GM19324 (cell line): Measurements from ENCODE around the gene BABAM2.
"Not testable (repeated sequence)": the region's sequence is repeated elsewhere in the genome, so short reads cannot be mapped to it uniquely, and the experiment has no call there.

ENCODE experiments used
- ATAC-seq: cut with Tn5 transposase; IDR thresholded peaks from one replicate; pipeline ENCODE4 v1.9.1; 2021; ENCODE audit warnings: mild to moderate bottlenecking, moderate library complexity; ENCODE audit not compliant: unreplicated experiment, low FRiP score

Gene BABAM2

GRCh38 chr2:28011322-28011737, 120.8 kb downstream of the BABAM2 start:
- no peak for ATAC-seq

GRCh38 chr2:28018474-28018873, 127.9 kb downstream of the BABAM2 start:
- not testable (repeated sequence) for ATAC-seq

- not testable (repeated sequence) for ATAC-seq
These were observed 129.0 kb downstream of the BABAM2 start for GRCh38 chr2:28019521-28019920.

GRCh38 chr2:28021898-28022297, 131.4 kb downstream of the BABAM2 start:
- ATAC-seq: no peak

- ATAC-seq: no peak
These were observed 134.6 kb downstream of the BABAM2 start for GRCh38 chr2:28025123-28025522.

- ATAC-seq: not testable (repeated sequence)
These were observed 135.7 kb downstream of the BABAM2 start for GRCh38 chr2:28026230-28026629.

GRCh38 chr2:28028025-28028424, 137.5 kb downstream of the BABAM2 start:
- ATAC-seq: no peak

- ATAC-seq: no peak
These were observed 140.1 kb downstream of the BABAM2 start for GRCh38 chr2:28030600-28030999.

GRCh38 chr2:28032816-28033215, 142.3 kb downstream of the BABAM2 start:
- no peak for ATAC-seq

GRCh38 chr2:28034696-28035095, 144.2 kb downstream of the BABAM2 start:
- ATAC-seq: no peak

- ATAC-seq: no peak
These were observed 144.7 kb downstream of the BABAM2 start for GRCh38 chr2:28035163-28035690.

GRCh38 chr2:28035816-28036215, 145.3 kb downstream of the BABAM2 start:
- ATAC-seq: no peak

- no peak for ATAC-seq
These were observed 145.8 kb downstream of the BABAM2 start for GRCh38 chr2:28036307-28036706.

GRCh38 chr2:28038722-28039121, 148.2 kb downstream of the BABAM2 start:
- no peak for ATAC-seq

GRCh38 chr2:28045676-28046351, 155.3 kb downstream of the BABAM2 start:
- no peak for ATAC-seq

GRCh38 chr2:28046921-28047320, 156.4 kb downstream of the BABAM2 start:
- ATAC-seq: no peak

GRCh38 chr2:28047681-28048080, 157.2 kb downstream of the BABAM2 start:
- no peak for ATAC-seq

GRCh38 chr2:28048341-28048740, 157.8 kb downstream of the BABAM2 start:
- no peak for ATAC-seq

- ATAC-seq: no peak
These were observed 158.9 kb downstream of the BABAM2 start for GRCh38 chr2:28049416-28049815.

- ATAC-seq: no peak
These were observed 159.4 kb downstream of the BABAM2 start for GRCh38 chr2:28049899-28050298.

- no peak for ATAC-seq
These were observed 162.2 kb downstream of the BABAM2 start for GRCh38 chr2:28052691-28053090.

GRCh38 chr2:28053597-28053996, 163.1 kb downstream of the BABAM2 start:
- no peak for ATAC-seq
